K562 (cell line): ENCODE data around the gene KCTD7. TPM values are rescaled to one million over a fixed set of nuclear protein-coding genes. Genes with fewer than 3 reads are reported as not detected.

Source experiments
- ATAC-seq: fragments of 200-7000 bp; cut with Tn5 transposase; 3 replicates; pipeline ENCODE4 v1.9.1; 2020; ENCODE audit warnings: moderate library complexity
- BruUV-seq: library from RNA; stranded (reverse); fragments of 400-500 nt; replicated peaks from 2 replicates; lab custom pipeline; 2021; lab: Mats Ljungman, UMichigan
- CTCF ChIA-PET: fragments of 300-600 bp; formaldehyde crosslinking; extraction: SDS; loops from one replicate; lab custom pipeline; 2021; ENCODE audit warnings: low intra/inter-chr PET ratio; lab: Yijun Ruan, JAX
- POLR2A ChIA-PET: fragments of 300-600, 350-650 bp; sonication (Branson Sonifier 250); formaldehyde crosslinking; extraction: SDS; loops from one replicate; lab custom pipeline; 2021; ENCODE audit warnings: antibody characterized with exemption, inconsistent platforms; lab: Yijun Ruan, JAX
- DNase-seq, 4 experiments: peaks; one replicate each; pipeline versions ENCODE4 v3.0.0 to v3.0.0-alpha.2; 2011 to 2018; ENCODE audit warnings: low spot score in 3 of 4, mixed read lengths in 3 of 4; ENCODE audit errors: extremely low read depth in 1 of 4
- FAIRE-seq: peaks from 2 replicates; lab custom pipeline; 2011; peaks lifted over from hg19 to GRCh38; lab: Jason Lieb, UNC
- H2AFZ ChIP-seq: 2 replicates; pipeline ENCODE4 v1.6.0; 2011; ENCODE audit warnings: low read depth, low read length, control low read depth, inconsistent platforms
- H3K27ac ChIP-seq: fragments of 200-600 bp; 3 replicates; pipeline ENCODE4 v1.8.0; 2011; ENCODE audit warnings: low read depth, mild to moderate bottlenecking, control low read depth, inconsistent platforms, low read length, moderate library complexity, mixed read lengths; ENCODE audit errors: extremely low read depth
- H3K27me3 ChIP-seq, 2 experiments: fragments of 300-600 bp in 1 of 2; 2 replicates in 1 of 2; 3 replicates in 1 of 2; pipeline versions ENCODE4 v1.6.0 to v1.8.0; 2011; ENCODE audit warnings: inconsistent platforms in 2 of 2, low read length in 2 of 2, mild to moderate bottlenecking in 1 of 2, mixed read lengths in 1 of 2, moderate library complexity in 1 of 2; ENCODE audit not compliant: control insufficient read depth in 2 of 2, insufficient read depth in 2 of 2
- H3K36me3 ChIP-seq: fragments of 300-600 bp; 3 replicates; pipeline ENCODE4 v1.8.0; 2011; ENCODE audit warnings: mild to moderate bottlenecking, low read length, inconsistent platforms; ENCODE audit not compliant: control insufficient read depth, insufficient read depth
- H3K4me1 ChIP-seq, 2 experiments: fragments of 200-600 bp in 1 of 2; replicated peaks in 1 of 2; 2 replicates in 1 of 2; 3 replicates in 1 of 2; pipeline versions ENCODE4 v1.5.1 to v1.8.0; 2011; ENCODE audit warnings: inconsistent platforms in 2 of 2, low read length in 2 of 2, mild to moderate bottlenecking in 1 of 2, mixed read lengths in 1 of 2, moderate library complexity in 1 of 2; ENCODE audit not compliant: control insufficient read depth in 2 of 2, insufficient read depth in 2 of 2
- H3K4me2 ChIP-seq: 2 replicates; pipeline ENCODE4 v1.6.1; 2011; ENCODE audit warnings: low read length, control low read depth, inconsistent platforms, mixed read lengths; ENCODE audit not compliant: insufficient read depth
- H3K4me3 ChIP-seq: fragments of 200-600 bp; sonication (generic), shearing (Covaris generic); 2 replicates; pipeline ENCODE4 v1.5.1; 2016; ENCODE audit warnings: control low read depth, inconsistent platforms
- H3K79me2 ChIP-seq: fragments of 200-600 bp; 3 replicates; pipeline ENCODE4 v1.8.0; 2011; ENCODE audit warnings: low read length, inconsistent platforms; ENCODE audit not compliant: control insufficient read depth, insufficient read depth
- H3K9ac ChIP-seq, 2 experiments: 2 replicates each; pipeline versions ENCODE4 v1.6.0 to v1.6.1; 2011; ENCODE audit warnings: low read depth in 2 of 2, low read length in 2 of 2, control low read depth in 1 of 2, inconsistent platforms in 1 of 2, mild to moderate bottlenecking in 1 of 2, mixed read lengths in 1 of 2; ENCODE audit not compliant: insufficient read depth in 1 of 2
- H3K9me1 ChIP-seq: one replicate; pipeline ENCODE4 v1.6.0; 2011; ENCODE audit warnings: inconsistent platforms, mild to moderate bottlenecking, low read length, moderate library complexity; ENCODE audit not compliant: control insufficient read depth, insufficient read depth
- H3K9me3 ChIP-seq: replicated peaks from 2 replicates; pipeline ENCODE4 v1.5.1; 2011; ENCODE audit warnings: low read depth, low read length, inconsistent platforms; ENCODE audit not compliant: control insufficient read depth, insufficient read depth
- H4K20me1 ChIP-seq: replicated peaks from 2 replicates; pipeline ENCODE4 v1.6.1; 2011; ENCODE audit warnings: low read length, inconsistent platforms, mixed read lengths; ENCODE audit not compliant: control insufficient read depth, insufficient read depth
- ARNT ChIP-seq, 2 experiments: fragments of 450-650 bp; IDR thresholded peaks; 2 replicates each; pipeline ENCODE4 v1.6.1; 2016; ENCODE audit warnings: mild to moderate bottlenecking in 1 of 2
- BDP1 ChIP-seq: IDR thresholded peaks from 3 replicates; pipeline ENCODE4 v1.6.1; 2011; ENCODE audit not compliant: insufficient read length, insufficient read depth
- CTCF ChIP-seq, 3 experiments: IDR thresholded peaks in 2 of 3; conservative IDR thresholded peaks in 1 of 3; 2 replicates each; pipeline ENCODE4 v1.5.1; 2011 to 2012; ENCODE audit warnings: low read length in 3 of 3, mild to moderate bottlenecking in 3 of 3, control low read depth in 2 of 3, improper control_type of control experiment in 1 of 3, inconsistent platforms in 1 of 3, low read depth in 1 of 3, mixed read lengths in 1 of 3, moderate library complexity in 1 of 3; ENCODE audit not compliant: insufficient read depth in 2 of 3
- FOXJ3 ChIP-seq: sonication (generic); formaldehyde crosslinking; IDR thresholded peaks from 2 replicates; pipeline ENCODE4 v1.4.0; 2020; ENCODE audit warnings: mild to moderate bottlenecking, missing genetic modification reagents
- HDAC1 ChIP-seq, 2 experiments: fragments of 450-650 bp; IDR thresholded peaks; 2 replicates each; pipeline ENCODE4 v1.6.1; 2016 to 2017; ENCODE audit warnings: inconsistent platforms in 1 of 2, mild to moderate bottlenecking in 1 of 2, moderate library complexity in 1 of 2
- MAFK ChIP-seq: IDR thresholded peaks from 2 replicates; pipeline ENCODE4 v1.6.1; 2011; ENCODE audit warnings: low read length, improper control_type of control experiment
- MCM2 ChIP-seq: fragments of 450-650 bp; IDR thresholded peaks from 2 replicates; pipeline ENCODE4 v1.6.1; 2017; ENCODE audit warnings: low read depth, mild to moderate bottlenecking
- NCOA4 ChIP-seq: fragments of 450-650 bp; IDR thresholded peaks from 2 replicates; pipeline ENCODE4 v1.6.1; 2018; ENCODE audit warnings: mild to moderate bottlenecking; ENCODE audit not compliant: partially characterized antibody
- NEUROD1 ChIP-seq: fragments of 150-350 bp; IDR thresholded peaks from 2 replicates; pipeline ENCODE4 v1.6.1; 2014; ENCODE audit warnings: borderline replicate concordance, low read length, low read depth; ENCODE audit not compliant: partially characterized antibody
- POLR3G ChIP-seq: IDR thresholded peaks from 2 replicates; pipeline ENCODE4 v1.6.1; 2011; ENCODE audit not compliant: insufficient read length, insufficient replicate concordance; ENCODE audit errors: extremely low read depth
- PRPF4 ChIP-seq: fragments of 200-400 bp; formaldehyde crosslinking; IDR thresholded peaks from one replicate; pipeline ENCODE4 v1.6.1; 2017; ENCODE audit warnings: low read length, low read depth, mild to moderate bottlenecking; ENCODE audit not compliant: insufficient read depth, poor library complexity, severe bottlenecking
- SMARCA4 ChIP-seq: fragments of 450-650 bp; IDR thresholded peaks from 2 replicates; pipeline ENCODE4 v1.6.1; 2016
- YBX1 ChIP-seq: fragments of 450-650 bp; IDR thresholded peaks from 2 replicates; pipeline ENCODE4 v1.7.1; 2016; ENCODE audit warnings: mild to moderate bottlenecking
- ZBTB9 ChIP-seq: fragments of 450-650 bp; formaldehyde crosslinking; IDR thresholded peaks from 2 replicates; pipeline ENCODE4 v1.4.0; 2020; ENCODE audit warnings: mild to moderate bottlenecking, moderate library complexity
- ZNF780A ChIP-seq: fragments of 250-450 bp; sonication (Bioruptor Pico); IDR thresholded peaks from 2 replicates; pipeline ENCODE4 v1.5.0; 2021; ENCODE audit warnings: mild to moderate bottlenecking
- WGBS: fragments of 100-300 bp; shearing (Covaris generic); methylation state at CpG from one replicate; pipeline ENCODE4 v1.1.6; 2016; ENCODE audit warnings: low coverage, mixed read lengths; ENCODE audit not compliant: insufficient coverage; ENCODE audit errors: missing lambda C conversion rate; 5-methylcytosine and 5-hydroxymethylcytosine counted together
- in situ Hi-C: fragments of 300-500 bp; cut with MboI; formaldehyde crosslinking; loops from 4 replicates; pipeline ENCODE4 v1.15.0; 2018; ENCODE audit warnings: inconsistent platforms, mixed read lengths
- intact Hi-C: fragments of 100-400 bp; cut with micrococcal nuclease; formaldehyde crosslinking; loops from 2 replicates; pipeline ENCODE4 v1.14.2; 2022
- polyA plus RNA-seq, 8 experiments: library from polyadenylated mRNA; depleted of rRNA in 4 of 8; stranded (reverse) in 5 of 8; unstranded in 3 of 8; fragments of >200 nt; fragmentation: Nextera tagmentation in 2 of 8; fragmentation: Illumina TruSeq in 1 of 8; extraction: Ambion mirVana in 2 of 8; extraction: Trizol in 1 of 8; gene quantifications; 2 replicates each; pipeline versions ENCODE4 v1.2.1 to v1.2.3, GENCODE V29; 2011 to 2014; ENCODE audit warnings: inconsistent platforms in 1 of 8, missing spikeins in 1 of 8
- total RNA-seq, 7 experiments: library from RNA; depleted of rRNA in 6 of 7; stranded (reverse); fragments of >200 nt in 6 of 7; fragmentation: Illumina TruSeq in 2 of 7; extraction: Trizol in 2 of 7; gene quantifications; 2 replicates each; pipeline versions ENCODE4 v1.2.1 to v1.2.3, GENCODE V29; 2011 to 2021; ENCODE audit warnings: low replicate concordance in 1 of 7
- TF ChIP-seq, protein P1 (sequence below): sonication (generic); formaldehyde crosslinking; IDR thresholded peaks from 2 replicates; pipeline ENCODE4 v1.8.0; 2022; ENCODE audit warnings: missing genetic modification reagents, mild to moderate bottlenecking, borderline replicate concordance

The KCTD7 gene
- total and polyA plus RNA-seq, 9 of the 15 experiments (the other 6 are each of a cell fraction or from before 2014, with no cell fraction given) = 1.5 to 26.0 (median 9.0) TPM

DNA sequence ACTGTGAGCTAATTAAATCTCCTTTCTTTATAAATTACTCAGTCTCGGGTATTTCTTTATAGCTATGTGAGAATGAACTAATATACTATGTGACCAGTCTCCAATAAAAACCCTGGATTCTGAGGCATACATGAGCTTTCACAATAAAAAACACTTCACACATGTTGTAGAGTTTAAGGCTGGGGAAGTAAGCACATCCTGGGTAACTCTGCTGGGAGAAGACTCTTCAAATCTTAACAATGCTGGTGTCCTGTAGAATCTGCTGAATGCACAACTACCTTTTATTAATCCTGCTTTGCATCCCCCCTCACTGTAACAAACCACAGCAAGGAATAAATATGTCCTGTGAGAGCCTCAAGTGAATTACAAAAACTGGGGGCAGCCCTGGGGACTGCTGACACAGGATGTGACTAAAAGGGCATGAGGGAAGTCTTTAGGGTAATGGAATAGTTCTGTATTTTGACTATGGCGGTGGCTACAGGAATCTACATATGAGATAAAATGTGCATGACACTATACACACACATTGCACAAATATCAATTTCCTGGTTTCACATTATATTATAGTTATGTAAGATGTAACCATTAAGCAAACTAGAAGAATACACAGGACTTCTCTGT lies 45.1 kb upstream of the KCTD7 start:
- intact Hi-C loops = no loop called here
- in situ Hi-C loops = no loop called here
- WGBS = 86% methylated on average over 2 of the region's 2 CpGs
- no TSS peak for BruUV-seq
- no peak for FAIRE-seq
- Histone ChIP-seq H3K27me3 (no peaks in the 10 kb centered on the region), H3K9me3 (no peaks in the 10 kb centered on the region), H3K4me2 (no peak overlapping the region), H3K36me3 (peaks cover 46% of the 10 kb centered on the region; the same call in 2 of the 3 replicates), H3K9ac (no peak overlapping the region), H4K20me1 (no peaks in the 10 kb centered on the region; the same call in 1 of the 2 replicates), H3K4me1 (peaks cover 0 to 3% of the 10 kb centered on the region in 2 experiments; a peak in 3 of 5 replicates), H3K27ac (no peak overlapping the region), H2AFZ (no peak overlapping the region), H3K9me1 (peaks cover 3% of the 10 kb centered on the region), H3K4me3 (no peak overlapping the region), H3K79me2 (peaks cover 89% of the 10 kb centered on the region)
- ChIA-PET CTCF (no interaction called here), POLR2A (interaction anchor here (0.8 to 1.5 kb wide), 2 partner anchors 9 to 11 kb away, joined by 4 to 5 read pairs; no protein-coding TSS in a partner anchor)
- DNase-seq = no peak
- no peak for ATAC-seq
- TF ChIP-seq NCOA4 = no peak
- TF ChIP-seq HDAC1 (IDR thresholded peaks at IDR 0.05) = no peak
- no peak for TF ChIP-seq YBX1
- TF ChIP-seq FOXJ3 (CRISPR knock-in tag) = no peak
- TF ChIP-seq MAFK = no peak
- TF ChIP-seq POLR3G = no peak
- no peak for TF ChIP-seq BDP1
- no peak for TF ChIP-seq MCM2
- no peak for TF ChIP-seq ZBTB9 (CRISPR knock-in tag)
- TF ChIP-seq SMARCA4 = no peak
- no peak for TF ChIP-seq ARNT (IDR thresholded peaks at IDR 0.05)
- TF ChIP-seq, protein P1, sequence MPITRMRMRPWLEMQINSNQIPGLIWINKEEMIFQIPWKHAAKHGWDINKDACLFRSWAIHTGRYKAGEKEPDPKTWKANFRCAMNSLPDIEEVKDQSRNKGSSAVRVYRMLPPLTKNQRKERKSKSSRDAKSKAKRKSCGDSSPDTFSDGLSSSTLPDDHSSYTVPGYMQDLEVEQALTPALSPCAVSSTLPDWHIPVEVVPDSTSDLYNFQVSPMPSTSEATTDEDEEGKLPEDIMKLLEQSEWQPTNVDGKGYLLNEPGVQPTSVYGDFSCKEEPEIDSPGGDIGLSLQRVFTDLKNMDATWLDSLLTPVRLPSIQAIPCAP (CRISPR knock-in tag) = no peak
- TF ChIP-seq CTCF (IDR thresholded peaks at IDR 0.05 in 2 of 3, conservative IDR thresholded peaks at IDR 0.05 in 1 of 3; ENCODE audit: insufficient read depth in 2 of 3, low read depth in 1 of 3, low read length in 3 of 3) = no peak
- no peak for TF ChIP-seq ZNF780A
- no peak for TF ChIP-seq NEUROD1
- TF ChIP-seq PRPF4 = no peak
